DOHH2 (cell line): ENCODE results near the gene KCNMA1.

Experiments used
- EZH2phosphoT487 ChIP-seq: fragments of 200-600 bp; sonication (generic); IDR thresholded peaks from 2 replicates; pipeline ENCODE4 v1.6.1; 2017; ENCODE audit warnings: borderline replicate concordance, mild to moderate bottlenecking, antibody characterized with exemption, low read length, moderate library complexity, mixed read lengths
- TF ChIP-seq, protein P1 (sequence below): fragments of 200-600 bp; sonication (generic); IDR thresholded peaks from one replicate; pipeline ENCODE4 v1.5.1; 2014; ENCODE audit warnings: antibody characterized with exemption, mild to moderate bottlenecking, low read depth, low read length; ENCODE audit not compliant: poor library complexity, severe bottlenecking

DNA sequence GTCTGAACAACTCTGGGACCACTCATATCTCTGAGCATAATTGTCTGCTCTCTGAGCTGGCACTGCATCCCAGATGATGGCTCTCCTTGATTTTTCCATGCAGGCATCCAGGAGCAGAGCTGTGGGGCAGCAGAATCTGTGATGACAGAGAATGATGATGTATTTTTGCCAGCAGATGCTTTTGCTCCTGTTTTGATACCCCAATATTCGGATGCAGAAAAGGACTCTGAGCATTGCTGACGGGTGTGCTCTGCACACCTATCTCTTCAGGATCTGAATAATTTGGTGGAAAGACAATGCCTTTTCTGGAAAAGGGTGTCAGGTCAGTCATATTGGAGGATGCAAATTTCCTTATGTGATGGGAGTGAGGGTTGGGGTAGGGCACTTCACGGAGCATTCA, 735.9 kb downstream of the KCNMA1 start:
- TF ChIP-seq, protein P1, sequence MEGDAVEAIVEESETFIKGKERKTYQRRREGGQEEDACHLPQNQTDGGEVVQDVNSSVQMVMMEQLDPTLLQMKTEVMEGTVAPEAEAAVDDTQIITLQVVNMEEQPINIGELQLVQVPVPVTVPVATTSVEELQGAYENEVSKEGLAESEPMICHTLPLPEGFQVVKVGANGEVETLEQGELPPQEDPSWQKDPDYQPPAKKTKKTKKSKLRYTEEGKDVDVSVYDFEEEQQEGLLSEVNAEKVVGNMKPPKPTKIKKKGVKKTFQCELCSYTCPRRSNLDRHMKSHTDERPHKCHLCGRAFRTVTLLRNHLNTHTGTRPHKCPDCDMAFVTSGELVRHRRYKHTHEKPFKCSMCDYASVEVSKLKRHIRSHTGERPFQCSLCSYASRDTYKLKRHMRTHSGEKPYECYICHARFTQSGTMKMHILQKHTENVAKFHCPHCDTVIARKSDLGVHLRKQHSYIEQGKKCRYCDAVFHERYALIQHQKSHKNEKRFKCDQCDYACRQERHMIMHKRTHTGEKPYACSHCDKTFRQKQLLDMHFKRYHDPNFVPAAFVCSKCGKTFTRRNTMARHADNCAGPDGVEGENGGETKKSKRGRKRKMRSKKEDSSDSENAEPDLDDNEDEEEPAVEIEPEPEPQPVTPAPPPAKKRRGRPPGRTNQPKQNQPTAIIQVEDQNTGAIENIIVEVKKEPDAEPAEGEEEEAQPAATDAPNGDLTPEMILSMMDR = no peak
- no peak for TF ChIP-seq EZH2phosphoT487
